ENCODE measurements around the gene OR13C8. TPM values are rescaled to one million over a fixed set of nuclear protein-coding genes. Genes with fewer than 3 reads are reported as not detected.

OR13C8 gene
- polyA plus RNA-seq, 1 of the 3 experiments (the other 2 are of a cell fraction), result not detected

DNA sequence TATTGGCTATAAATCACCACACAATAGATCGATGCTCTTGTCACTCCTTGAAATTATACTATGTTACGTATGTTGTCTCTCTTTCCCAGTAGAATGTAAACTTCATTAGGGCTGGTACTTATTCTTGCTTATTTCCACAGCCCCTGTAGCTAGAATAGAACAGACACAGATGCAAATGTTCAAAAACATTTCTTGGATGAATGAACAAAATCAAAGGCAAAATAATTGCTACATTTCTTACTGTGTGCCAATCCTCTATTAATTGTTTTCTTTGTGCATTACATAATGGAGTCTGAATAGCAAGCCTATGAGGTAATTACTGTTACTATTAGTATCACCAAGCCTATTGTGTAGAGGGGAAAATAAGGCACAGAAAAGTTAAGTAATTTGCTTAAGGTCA lies 37.2 kb downstream of the OR13C8 start (continued):
- TF ChIP-seq, protein P1, sequence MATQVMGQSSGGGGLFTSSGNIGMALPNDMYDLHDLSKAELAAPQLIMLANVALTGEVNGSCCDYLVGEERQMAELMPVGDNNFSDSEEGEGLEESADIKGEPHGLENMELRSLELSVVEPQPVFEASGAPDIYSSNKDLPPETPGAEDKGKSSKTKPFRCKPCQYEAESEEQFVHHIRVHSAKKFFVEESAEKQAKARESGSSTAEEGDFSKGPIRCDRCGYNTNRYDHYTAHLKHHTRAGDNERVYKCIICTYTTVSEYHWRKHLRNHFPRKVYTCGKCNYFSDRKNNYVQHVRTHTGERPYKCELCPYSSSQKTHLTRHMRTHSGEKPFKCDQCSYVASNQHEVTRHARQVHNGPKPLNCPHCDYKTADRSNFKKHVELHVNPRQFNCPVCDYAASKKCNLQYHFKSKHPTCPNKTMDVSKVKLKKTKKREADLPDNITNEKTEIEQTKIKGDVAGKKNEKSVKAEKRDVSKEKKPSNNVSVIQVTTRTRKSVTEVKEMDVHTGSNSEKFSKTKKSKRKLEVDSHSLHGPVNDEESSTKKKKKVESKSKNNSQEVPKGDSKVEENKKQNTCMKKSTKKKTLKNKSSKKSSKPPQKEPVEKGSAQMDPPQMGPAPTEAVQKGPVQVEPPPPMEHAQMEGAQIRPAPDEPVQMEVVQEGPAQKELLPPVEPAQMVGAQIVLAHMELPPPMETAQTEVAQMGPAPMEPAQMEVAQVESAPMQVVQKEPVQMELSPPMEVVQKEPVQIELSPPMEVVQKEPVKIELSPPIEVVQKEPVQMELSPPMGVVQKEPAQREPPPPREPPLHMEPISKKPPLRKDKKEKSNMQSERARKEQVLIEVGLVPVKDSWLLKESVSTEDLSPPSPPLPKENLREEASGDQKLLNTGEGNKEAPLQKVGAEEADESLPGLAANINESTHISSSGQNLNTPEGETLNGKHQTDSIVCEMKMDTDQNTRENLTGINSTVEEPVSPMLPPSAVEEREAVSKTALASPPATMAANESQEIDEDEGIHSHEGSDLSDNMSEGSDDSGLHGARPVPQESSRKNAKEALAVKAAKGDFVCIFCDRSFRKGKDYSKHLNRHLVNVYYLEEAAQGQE (IDR thresholded peaks at IDR 0.05; ENCODE audit: low read depth, low read length), result no peak
- TF ChIP-seq EZH2phosphoT487 (IDR thresholded peaks at IDR 0.05; ENCODE audit: borderline replicate concordance, low read depth) (no peak), CHD2 (IDR thresholded peaks at IDR 0.05; ENCODE audit: low read length, partially characterized antibody) (no peak), YY1 (IDR thresholded peaks at IDR 0.05; ENCODE audit: low read depth) (no peak), FOSL2 (IDR thresholded peaks at IDR 0.05; ENCODE audit: borderline replicate concordance, low read depth) (no peak)
- TF ChIP-seq, protein P2, sequence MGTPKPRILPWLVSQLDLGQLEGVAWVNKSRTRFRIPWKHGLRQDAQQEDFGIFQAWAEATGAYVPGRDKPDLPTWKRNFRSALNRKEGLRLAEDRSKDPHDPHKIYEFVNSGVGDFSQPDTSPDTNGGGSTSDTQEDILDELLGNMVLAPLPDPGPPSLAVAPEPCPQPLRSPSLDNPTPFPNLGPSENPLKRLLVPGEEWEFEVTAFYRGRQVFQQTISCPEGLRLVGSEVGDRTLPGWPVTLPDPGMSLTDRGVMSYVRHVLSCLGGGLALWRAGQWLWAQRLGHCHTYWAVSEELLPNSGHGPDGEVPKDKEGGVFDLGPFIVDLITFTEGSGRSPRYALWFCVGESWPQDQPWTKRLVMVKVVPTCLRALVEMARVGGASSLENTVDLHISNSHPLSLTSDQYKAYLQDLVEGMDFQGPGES (IDR thresholded peaks at IDR 0.05; ENCODE audit: low read depth, low read length), result no peak

DNA sequence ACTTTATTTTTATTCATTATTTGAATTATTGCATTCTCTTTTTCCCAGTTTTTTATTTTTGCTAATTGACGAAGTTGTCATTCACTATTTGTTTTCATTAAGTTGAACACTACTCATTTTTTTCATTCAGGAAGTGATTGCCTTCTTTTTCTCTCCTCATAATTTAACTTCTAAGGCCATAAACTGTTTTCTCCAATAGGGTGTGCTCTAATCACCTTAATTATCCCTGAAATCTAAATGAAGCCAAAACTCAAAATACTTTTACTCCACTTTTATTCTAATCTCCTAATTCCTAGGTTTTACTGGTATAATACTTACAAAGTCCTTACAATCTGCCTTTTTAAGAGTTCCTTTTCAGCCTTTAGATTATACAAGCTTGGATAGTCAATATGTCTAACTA lies 39.4 kb downstream of the OR13C8 start:
- no peaks in the 10 kb centered on the region for H3F3A ChIP-seq (replicated peaks; ENCODE audit: insufficient read depth)
- H3K4me2 ChIP-seq, result no peak overlapping the region
- no peak overlapping the region for H3K4me3 ChIP-seq (ENCODE audit: low read depth in 2 of 2, low read length in 1 of 2)
- H3K9ac ChIP-seq, result no peak overlapping the region
- no peaks in the 10 kb centered on the region for H3K9me3 ChIP-seq
- no peak for DNase-seq
- 0% methylated on average over 1 of the region's 1 CpG for WGBS (ENCODE audit: low lambda C conversion rate)
- no peak overlapping the region for H2AFZ ChIP-seq (ENCODE audit: low read depth)
- no peaks in the 10 kb centered on the region for H3K36me3 ChIP-seq (replicated peaks in 1 of 2; ENCODE audit: control insufficient read depth in 1 of 2, insufficient read depth in 2 of 2, low read length in 1 of 2)
- no peaks in the 10 kb centered on the region for H3K79me2 ChIP-seq (ENCODE audit: insufficient read depth)
- no peaks in the 10 kb centered on the region for H4K20me1 ChIP-seq (ENCODE audit: insufficient read depth)
- ChIA-PET POLR2A (no interaction called here), CTCF (no interaction called here)
- H3K4me1 ChIP-seq (ENCODE audit: control insufficient read depth in 1 of 2, insufficient read depth in 2 of 2, low read depth in 1 of 2, low read length in 1 of 2), result no peaks in the 10 kb centered on the region
- H3K27me3 ChIP-seq (ENCODE audit: insufficient read depth), result no peaks in the 10 kb centered on the region
- no peaks in the 10 kb centered on the region for H3K9me2 ChIP-seq
- H3K27ac ChIP-seq (ENCODE audit: low read depth in 2 of 2, low read length in 1 of 2), result no peak overlapping the region
- TF ChIP-seq, protein P3, sequence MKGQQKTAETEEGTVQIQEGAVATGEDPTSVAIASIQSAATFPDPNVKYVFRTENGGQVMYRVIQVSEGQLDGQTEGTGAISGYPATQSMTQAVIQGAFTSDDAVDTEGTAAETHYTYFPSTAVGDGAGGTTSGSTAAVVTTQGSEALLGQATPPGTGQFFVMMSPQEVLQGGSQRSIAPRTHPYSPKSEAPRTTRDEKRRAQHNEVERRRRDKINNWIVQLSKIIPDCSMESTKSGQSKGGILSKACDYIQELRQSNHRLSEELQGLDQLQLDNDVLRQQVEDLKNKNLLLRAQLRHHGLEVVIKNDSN (IDR thresholded peaks at IDR 0.05; ENCODE audit: borderline replicate concordance, low read depth), result no peak
- no peak for TF ChIP-seq RCOR1 (IDR thresholded peaks at IDR 0.05; ENCODE audit: low read length)
- no peak for TF ChIP-seq FOXJ3 (CRISPR knock-in tag; IDR thresholded peaks at IDR 0.05)
- no peak for TF ChIP-seq TCF12 (IDR thresholded peaks at IDR 0.05)
- TF ChIP-seq NFIC (IDR thresholded peaks at IDR 0.05; ENCODE audit: borderline replicate concordance), result no peak
- TF ChIP-seq, protein P4, sequence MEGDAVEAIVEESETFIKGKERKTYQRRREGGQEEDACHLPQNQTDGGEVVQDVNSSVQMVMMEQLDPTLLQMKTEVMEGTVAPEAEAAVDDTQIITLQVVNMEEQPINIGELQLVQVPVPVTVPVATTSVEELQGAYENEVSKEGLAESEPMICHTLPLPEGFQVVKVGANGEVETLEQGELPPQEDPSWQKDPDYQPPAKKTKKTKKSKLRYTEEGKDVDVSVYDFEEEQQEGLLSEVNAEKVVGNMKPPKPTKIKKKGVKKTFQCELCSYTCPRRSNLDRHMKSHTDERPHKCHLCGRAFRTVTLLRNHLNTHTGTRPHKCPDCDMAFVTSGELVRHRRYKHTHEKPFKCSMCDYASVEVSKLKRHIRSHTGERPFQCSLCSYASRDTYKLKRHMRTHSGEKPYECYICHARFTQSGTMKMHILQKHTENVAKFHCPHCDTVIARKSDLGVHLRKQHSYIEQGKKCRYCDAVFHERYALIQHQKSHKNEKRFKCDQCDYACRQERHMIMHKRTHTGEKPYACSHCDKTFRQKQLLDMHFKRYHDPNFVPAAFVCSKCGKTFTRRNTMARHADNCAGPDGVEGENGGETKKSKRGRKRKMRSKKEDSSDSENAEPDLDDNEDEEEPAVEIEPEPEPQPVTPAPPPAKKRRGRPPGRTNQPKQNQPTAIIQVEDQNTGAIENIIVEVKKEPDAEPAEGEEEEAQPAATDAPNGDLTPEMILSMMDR (IDR thresholded peaks at IDR 0.05), result peak; percentile 45
- TF ChIP-seq NRF1 (IDR thresholded peaks at IDR 0.05; ENCODE audit: low read depth, low read length), result no peak

All from SK-N-SH (cell line).